Measurements from ENCODE around the gene PTS. TPM values are rescaled to one million over a fixed set of nuclear protein-coding genes. Genes with fewer than 3 reads are reported as not detected.

PTS gene
- total RNA-seq, 1 experiment from 2014 or later: 11.4 TPM

DNA sequence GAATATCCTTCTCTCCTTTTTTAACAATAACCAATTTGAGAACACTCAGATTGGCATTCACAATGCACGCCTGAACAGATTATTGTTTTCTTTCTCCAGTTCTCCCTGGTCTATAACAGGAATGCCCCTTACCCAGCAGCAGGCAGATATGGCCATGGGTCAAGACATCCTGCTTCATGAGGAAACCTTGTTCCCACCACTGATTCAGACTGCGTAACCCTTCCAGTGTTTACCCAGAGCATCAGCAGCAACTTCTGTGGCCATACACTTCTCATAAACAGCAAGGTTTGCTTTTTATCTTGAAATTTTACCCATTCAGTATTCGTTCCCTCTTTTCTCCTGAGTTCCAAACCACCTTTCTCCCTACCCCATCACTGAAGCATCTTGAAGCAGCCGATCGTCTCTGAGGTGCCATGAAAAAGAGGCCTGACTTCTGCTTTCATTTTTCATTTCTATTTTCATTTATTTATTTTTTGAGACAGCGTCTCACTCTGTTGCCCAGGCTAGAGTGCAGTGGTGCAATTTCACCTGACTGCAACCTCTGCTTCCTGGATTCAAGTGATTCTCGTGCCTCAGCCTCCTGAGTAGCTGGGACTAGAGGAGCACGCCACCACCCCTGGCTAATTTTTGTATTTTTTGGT is 9.6 kb downstream of the PTS start:
- no peak overlapping the region for H3K4me3 ChIP-seq (ENCODE audit: low read length)
- H3K9me3 ChIP-seq (ENCODE audit: low read length): no peaks in the 10 kb centered on the region
- no peak overlapping the region for H3K9ac ChIP-seq (ENCODE audit: low read length)
- H2AFZ ChIP-seq (ENCODE audit: low read length): no peak overlapping the region
- H3K4me2 ChIP-seq (ENCODE audit: low read depth, low read length, poor library complexity, severe bottlenecking): no peak overlapping the region
- H3K27ac ChIP-seq (ENCODE audit: low read length): no peak overlapping the region
- H3K9me2 ChIP-seq (replicated peaks; ENCODE audit: insufficient read depth, low read length): no peaks in the 10 kb centered on the region
- no peak for DNase-seq
- no peaks in the 10 kb centered on the region for H4K20me1 ChIP-seq (ENCODE audit: insufficient read depth, low read depth, low read length)
- no peaks in the 10 kb centered on the region for H3K27me3 ChIP-seq (ENCODE audit: low read length)
- H3K79me2 ChIP-seq (ENCODE audit: low read length): no peaks in the 10 kb centered on the region
- no peaks in the 10 kb centered on the region for H3K4me1 ChIP-seq (ENCODE audit: low read length)
- H3K36me3 ChIP-seq (ENCODE audit: insufficient read depth, low read length): no peaks in the 10 kb centered on the region; the same call in 1 of the 2 replicates

DNA sequence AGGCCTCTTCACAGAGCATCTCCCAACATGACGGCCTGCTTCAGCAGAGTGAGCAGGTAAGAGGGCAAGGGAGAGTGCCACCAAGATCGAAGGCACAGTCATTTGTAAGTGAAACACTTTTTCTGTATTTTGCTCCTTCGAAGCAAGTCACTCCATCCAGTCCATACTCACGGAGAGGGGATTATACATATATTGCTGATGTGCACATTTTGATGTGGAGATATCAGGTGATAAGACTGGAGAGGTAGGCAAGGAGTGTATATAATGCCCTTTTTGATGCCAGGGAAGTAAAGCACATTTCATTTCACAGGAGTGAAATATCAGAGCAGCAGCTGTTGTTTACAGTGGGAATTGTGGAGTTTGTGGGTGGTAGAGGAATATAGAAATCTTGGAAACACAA is 11.2 kb downstream of the PTS start:
- Histone ChIP-seq H3K9me3 (ENCODE audit: low read length) (no peaks in the 10 kb centered on the region), H3K36me3 (ENCODE audit: insufficient read depth, low read length) (no peaks in the 10 kb centered on the region; the same call in 1 of the 2 replicates), H3K4me1 (ENCODE audit: low read length) (no peaks in the 10 kb centered on the region), H2AFZ (ENCODE audit: low read length) (no peak overlapping the region), H3K27me3 (ENCODE audit: low read length) (no peaks in the 10 kb centered on the region), H3K4me3 (ENCODE audit: low read length) (no peak overlapping the region), H3K9me2 (replicated peaks; ENCODE audit: insufficient read depth, low read length) (no peaks in the 10 kb centered on the region), H4K20me1 (ENCODE audit: insufficient read depth, low read depth, low read length) (no peaks in the 10 kb centered on the region), H3K27ac (ENCODE audit: low read length) (no peak overlapping the region), H3K9ac (ENCODE audit: low read length) (no peak overlapping the region), H3K4me2 (ENCODE audit: low read depth, low read length, poor library complexity, severe bottlenecking) (no peak overlapping the region), H3K79me2 (ENCODE audit: low read length) (no peaks in the 10 kb centered on the region)
- no peak for DNase-seq

DNA sequence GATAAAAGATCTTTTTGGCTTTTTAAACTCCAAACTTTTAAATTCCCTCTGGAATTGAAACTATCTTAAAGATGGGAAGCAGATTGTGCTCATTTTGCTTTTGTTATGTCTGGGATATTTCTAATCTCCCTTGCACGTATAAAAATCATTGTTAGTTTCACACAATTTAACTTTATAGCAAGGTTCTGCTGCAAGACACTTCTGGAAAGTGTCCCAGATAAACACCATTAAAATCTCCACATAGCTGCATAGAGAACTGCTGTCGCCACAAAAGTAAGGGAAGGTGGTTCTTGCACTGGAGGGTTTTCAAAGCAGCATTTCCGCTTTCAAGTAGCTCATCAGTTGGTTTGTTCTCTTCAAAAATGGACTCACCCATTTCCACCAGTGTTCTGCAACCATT is 11.8 kb downstream of the PTS start:
- DNase-seq: no peak
- Histone ChIP-seq H4K20me1 (ENCODE audit: insufficient read depth, low read depth, low read length) (no peaks in the 10 kb centered on the region), H3K4me2 (ENCODE audit: low read depth, low read length, poor library complexity, severe bottlenecking) (no peak overlapping the region), H3K4me3 (ENCODE audit: low read length) (no peak overlapping the region), H3K79me2 (ENCODE audit: low read length) (no peaks in the 10 kb centered on the region), H3K9me2 (replicated peaks; ENCODE audit: insufficient read depth, low read length) (no peaks in the 10 kb centered on the region), H3K4me1 (ENCODE audit: low read length) (no peaks in the 10 kb centered on the region), H3K27ac (ENCODE audit: low read length) (no peak overlapping the region), H3K9ac (ENCODE audit: low read length) (no peak overlapping the region), H3K9me3 (ENCODE audit: low read length) (no peaks in the 10 kb centered on the region), H3K36me3 (ENCODE audit: insufficient read depth, low read length) (no peaks in the 10 kb centered on the region; the same call in 1 of the 2 replicates), H2AFZ (ENCODE audit: low read length) (no peak overlapping the region), H3K27me3 (ENCODE audit: low read length) (no peaks in the 10 kb centered on the region)

DNA sequence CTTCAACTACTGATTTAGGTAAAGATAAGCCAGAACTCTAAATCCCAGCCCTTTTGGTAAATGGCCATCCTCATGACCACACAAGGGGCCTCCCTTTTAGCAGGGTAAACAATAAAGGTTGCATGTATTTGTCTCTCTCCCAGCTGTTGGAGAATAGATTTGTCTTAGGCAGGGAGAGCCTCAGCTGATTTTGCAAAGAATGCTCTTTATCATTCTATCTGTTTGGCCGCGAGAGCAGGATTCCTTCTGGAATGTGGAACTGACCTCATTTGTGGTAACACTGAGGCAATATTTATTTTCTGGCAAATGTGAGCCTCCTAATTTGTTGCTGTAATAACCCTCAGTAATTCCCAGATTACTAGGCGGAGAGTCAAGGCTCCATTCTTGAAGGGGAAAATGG is 15.3 kb downstream of the PTS start:
- Histone ChIP-seq H2AFZ (ENCODE audit: low read length) (no peak overlapping the region), H3K9ac (ENCODE audit: low read length) (no peak overlapping the region), H3K4me3 (ENCODE audit: low read length) (no peak overlapping the region), H3K9me2 (replicated peaks; ENCODE audit: insufficient read depth, low read length) (no peaks in the 10 kb centered on the region), H3K27me3 (ENCODE audit: low read length) (no peaks in the 10 kb centered on the region), H4K20me1 (ENCODE audit: insufficient read depth, low read depth, low read length) (no peaks in the 10 kb centered on the region), H3K9me3 (ENCODE audit: low read length) (no peaks in the 10 kb centered on the region), H3K79me2 (ENCODE audit: low read length) (no peaks in the 10 kb centered on the region), H3K4me2 (ENCODE audit: low read depth, low read length, poor library complexity, severe bottlenecking) (no peak overlapping the region), H3K27ac (ENCODE audit: low read length) (no peak overlapping the region), H3K36me3 (ENCODE audit: insufficient read depth, low read length) (no peaks in the 10 kb centered on the region; the same call in 1 of the 2 replicates), H3K4me1 (ENCODE audit: low read length) (no peaks in the 10 kb centered on the region)
- DNase-seq: no peak

DNA sequence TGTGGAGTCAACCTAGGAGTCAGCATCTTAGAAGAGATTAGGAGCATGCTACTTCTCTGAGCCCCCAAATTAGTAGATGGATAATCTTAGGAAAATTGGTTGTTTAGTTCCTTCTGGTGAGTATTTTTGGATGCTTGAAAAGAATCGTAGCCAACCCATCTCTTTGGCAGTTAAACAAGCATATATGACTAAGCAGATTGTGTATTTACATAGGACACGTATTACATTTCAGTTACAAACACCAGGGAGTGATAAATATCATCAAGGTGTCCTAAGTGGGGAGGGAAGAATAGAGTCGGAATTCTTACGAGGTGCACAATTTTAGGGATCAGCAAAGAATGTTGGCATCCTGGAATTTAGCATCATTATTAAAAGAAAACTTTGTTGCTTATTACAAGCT is 21.0 kb downstream of the PTS start:
- H3K9ac ChIP-seq (ENCODE audit: low read length): no peak overlapping the region
- H3K4me2 ChIP-seq (ENCODE audit: low read depth, low read length, poor library complexity, severe bottlenecking): no peak overlapping the region

DNA sequence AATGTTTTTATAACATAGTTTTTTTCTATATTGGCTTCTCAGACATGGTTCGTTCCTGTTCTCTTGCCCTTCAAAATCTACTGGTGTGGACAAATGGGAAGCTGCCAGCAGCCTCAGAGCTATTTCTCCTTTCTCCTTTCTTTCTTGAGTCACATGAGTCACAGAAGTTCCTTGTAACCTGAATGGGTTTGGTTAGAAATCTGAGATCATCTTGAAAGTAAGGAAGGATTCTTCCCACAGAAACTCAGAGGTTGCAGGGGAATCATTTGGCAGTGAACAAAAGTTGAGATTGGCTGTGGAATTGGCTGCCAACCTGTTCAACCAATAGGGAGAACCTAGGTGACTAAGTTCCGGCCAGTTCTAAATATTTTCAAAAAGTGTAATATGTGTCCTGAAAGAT is 22.0 kb downstream of the PTS start:
- Histone ChIP-seq H3K4me2 (ENCODE audit: low read depth, low read length, poor library complexity, severe bottlenecking) (no peak overlapping the region), H3K36me3 (ENCODE audit: insufficient read depth, low read length) (no peaks in the 10 kb centered on the region), H3K79me2 (ENCODE audit: low read length) (no peaks in the 10 kb centered on the region), H3K27ac (ENCODE audit: low read length) (no peak overlapping the region), H3K9me2 (replicated peaks; ENCODE audit: insufficient read depth, low read length) (no peaks in the 10 kb centered on the region), H2AFZ (ENCODE audit: low read length) (no peak overlapping the region), H3K9me3 (ENCODE audit: low read length) (no peaks in the 10 kb centered on the region), H3K4me3 (ENCODE audit: low read length) (no peak overlapping the region), H3K9ac (ENCODE audit: low read length) (no peak overlapping the region), H4K20me1 (ENCODE audit: insufficient read depth, low read depth, low read length) (no peaks in the 10 kb centered on the region), H3K4me1 (ENCODE audit: low read length) (no peaks in the 10 kb centered on the region), H3K27me3 (ENCODE audit: low read length) (no peaks in the 10 kb centered on the region)
- DNase-seq: no peak

More for the DNA sequence above, 21.0 kb downstream of the PTS start:
- Histone ChIP-seq H3K36me3 (ENCODE audit: insufficient read depth, low read length) (no peaks in the 10 kb centered on the region), H3K27ac (ENCODE audit: low read length) (no peak overlapping the region), H3K79me2 (ENCODE audit: low read length) (no peaks in the 10 kb centered on the region), H3K9me3 (ENCODE audit: low read length) (no peaks in the 10 kb centered on the region), H4K20me1 (ENCODE audit: insufficient read depth, low read depth, low read length) (no peaks in the 10 kb centered on the region), H3K27me3 (ENCODE audit: low read length) (no peaks in the 10 kb centered on the region), H3K9me2 (replicated peaks; ENCODE audit: insufficient read depth, low read length) (no peaks in the 10 kb centered on the region), H2AFZ (ENCODE audit: low read length) (no peak overlapping the region), H3K4me1 (ENCODE audit: low read length) (no peaks in the 10 kb centered on the region), H3K4me3 (ENCODE audit: low read length) (no peak overlapping the region)
- DNase-seq: no peak

DNA sequence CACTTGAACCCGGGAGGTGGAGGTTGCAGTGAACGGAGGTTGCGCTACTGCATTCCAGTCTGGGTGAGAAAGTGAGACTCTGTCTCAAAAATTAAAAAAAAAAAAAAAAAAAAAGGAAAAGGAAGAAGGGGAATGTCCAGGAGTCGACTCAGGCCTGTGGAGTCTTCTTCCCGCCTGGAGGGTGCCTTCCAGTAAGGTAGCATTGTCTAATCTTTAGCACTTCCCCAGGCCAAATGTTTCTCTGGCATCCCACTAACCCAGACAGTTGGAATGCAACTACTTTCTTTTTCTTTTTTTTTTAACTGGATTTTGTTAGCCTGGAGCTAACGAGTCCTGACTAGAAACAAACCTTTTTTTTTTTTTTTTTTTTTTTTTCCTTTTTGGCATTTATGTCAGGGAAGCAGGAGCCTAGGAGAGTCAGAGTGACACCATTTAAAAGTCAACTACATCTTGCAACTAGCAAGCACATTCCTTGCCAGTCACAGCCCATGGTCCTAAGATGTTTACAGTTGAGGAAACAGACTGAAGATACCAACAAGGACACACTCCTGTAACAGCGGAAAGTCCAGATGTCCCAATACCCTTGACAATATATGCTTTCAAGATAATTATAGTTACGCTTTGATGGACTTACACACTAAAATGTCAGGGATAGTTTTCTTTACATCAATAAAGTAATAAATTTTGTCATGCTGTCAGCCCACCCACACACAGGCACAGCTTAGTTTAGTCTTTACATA is 23.8 kb downstream of the PTS start:
- no peaks in the 10 kb centered on the region for H3K9me2 ChIP-seq (replicated peaks; ENCODE audit: insufficient read depth, low read length)
- H3K27ac ChIP-seq (ENCODE audit: low read length): no peak overlapping the region
- H3K9me3 ChIP-seq (ENCODE audit: low read length): no peaks in the 10 kb centered on the region
- no peak overlapping the region for H2AFZ ChIP-seq (ENCODE audit: low read length)
- no peaks in the 10 kb centered on the region for H4K20me1 ChIP-seq (ENCODE audit: insufficient read depth, low read depth, low read length)
- no peaks in the 10 kb centered on the region for H3K79me2 ChIP-seq (ENCODE audit: low read length)
- H3K27me3 ChIP-seq (ENCODE audit: low read length): no peaks in the 10 kb centered on the region
- no peak overlapping the region for H3K4me3 ChIP-seq (ENCODE audit: low read length)
- no peaks in the 10 kb centered on the region for H3K36me3 ChIP-seq (ENCODE audit: insufficient read depth, low read length)
- no peak for DNase-seq
- no peaks in the 10 kb centered on the region for H3K4me1 ChIP-seq (ENCODE audit: low read length)
- H3K4me2 ChIP-seq (ENCODE audit: low read depth, low read length, poor library complexity, severe bottlenecking): no peak overlapping the region
- H3K9ac ChIP-seq (ENCODE audit: low read length): no peak overlapping the region

DNA sequence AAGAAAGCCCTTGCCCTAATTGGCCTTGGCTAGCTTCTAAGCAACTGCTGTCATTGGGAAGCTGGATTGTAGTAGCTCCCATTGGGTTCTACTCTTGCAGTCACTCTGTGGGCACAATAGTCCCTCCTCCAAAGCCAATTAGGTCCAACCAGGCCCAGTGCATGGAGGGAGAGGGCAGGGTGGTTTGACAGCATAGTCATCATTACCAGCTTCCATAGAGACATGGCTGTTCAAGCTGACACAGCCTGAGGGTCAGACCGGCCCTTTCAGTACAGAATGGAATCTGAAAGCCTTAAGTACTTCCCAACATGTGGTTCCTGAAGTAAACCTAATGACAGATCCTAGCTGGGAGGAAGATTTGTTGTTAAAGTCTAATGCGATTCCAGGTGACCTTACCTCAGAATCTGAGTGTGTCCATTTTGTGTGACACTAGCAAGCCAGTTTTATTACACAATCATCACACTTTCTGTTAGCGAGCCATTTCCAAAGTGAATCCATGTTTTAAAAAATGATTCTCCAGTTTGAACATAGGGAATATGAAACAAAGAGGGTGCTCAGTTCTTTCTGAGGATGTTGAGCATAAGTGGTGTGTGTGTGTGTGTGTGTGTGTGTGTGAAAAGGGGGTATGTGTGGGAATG is 27.5 kb downstream of the PTS start:
- Histone ChIP-seq H3K4me1 (ENCODE audit: low read length) (no peaks in the 10 kb centered on the region), H3K27ac (ENCODE audit: low read length) (no peak overlapping the region), H3K4me2 (ENCODE audit: low read depth, low read length, poor library complexity, severe bottlenecking) (no peak overlapping the region), H4K20me1 (ENCODE audit: insufficient read depth, low read depth, low read length) (no peaks in the 10 kb centered on the region), H3K79me2 (ENCODE audit: low read length) (no peaks in the 10 kb centered on the region), H2AFZ (ENCODE audit: low read length) (no peak overlapping the region), H3K9ac (ENCODE audit: low read length) (no peak overlapping the region), H3K27me3 (ENCODE audit: low read length) (no peaks in the 10 kb centered on the region), H3K36me3 (ENCODE audit: insufficient read depth, low read length) (no peaks in the 10 kb centered on the region), H3K9me2 (replicated peaks; ENCODE audit: insufficient read depth, low read length) (no peaks in the 10 kb centered on the region), H3K9me3 (ENCODE audit: low read length) (no peaks in the 10 kb centered on the region), H3K4me3 (ENCODE audit: low read length) (no peak overlapping the region)
- DNase-seq: no peak
